Endothelial cell of umbilical vein (primary cell): ENCODE data around the gene C19orf67. TPM values are rescaled to one million over a fixed set of nuclear protein-coding genes. Genes with fewer than 3 reads are reported as not detected.

Experiments used
- BruUV-seq: library from RNA; stranded (reverse); fragments of 400-500 nt; replicated peaks from 2 replicates; lab custom pipeline; 2021; lab: Mats Ljungman, UMichigan
- CTCF ChIA-PET: fragments of 300-600, 350-600 bp; sonication (Branson Sonifier 250); formaldehyde crosslinking; loops from one replicate; lab custom pipeline; 2021; ENCODE audit warnings: antibody characterized with exemption, inconsistent platforms; lab: Charles Lee
- POLR2A ChIA-PET: fragments of 300-600, 350-600 bp; sonication (Branson Sonifier 250); formaldehyde crosslinking; loops from one replicate; lab custom pipeline; 2021; ENCODE audit warnings: antibody characterized with exemption, inconsistent platforms; lab: Charles Lee
- DNase-seq: peaks from one replicate; pipeline ENCODE4 v3.0.0-alpha.2; 2011; ENCODE audit warnings: low read depth, low spot score
- FAIRE-seq: peaks from 2 replicates; lab custom pipeline; 2011; peaks lifted over from hg19 to GRCh38; lab: Jason Lieb, UNC
- H2AFZ ChIP-seq: 2 replicates; pipeline ENCODE4 v1.6.0; 2012; ENCODE audit warnings: low read depth, low read length, control low read depth, inconsistent platforms
- H3K27ac ChIP-seq: 2 replicates; pipeline ENCODE4 v1.5.1; 2011; ENCODE audit warnings: low read depth, mild to moderate bottlenecking, control low read depth, low read length, moderate library complexity; ENCODE audit not compliant: insufficient read depth
- H3K27me3 ChIP-seq, 2 experiments: 2 replicates each; pipeline versions ENCODE4 v1.6.0 to v1.6.1; 2011; ENCODE audit warnings: low read length in 2 of 2, mixed read lengths in 1 of 2; ENCODE audit not compliant: control insufficient read depth in 2 of 2, insufficient read depth in 2 of 2
- H3K36me3 ChIP-seq, 2 experiments: 2 replicates in 1 of 2; 3 replicates in 1 of 2; pipeline ENCODE4 v1.5.1; 2011; ENCODE audit warnings: low read length in 2 of 2, mild to moderate bottlenecking in 1 of 2, moderate library complexity in 1 of 2; ENCODE audit not compliant: control insufficient read depth in 2 of 2, insufficient read depth in 2 of 2; ENCODE audit errors: extremely low read depth in 1 of 2
- H3K4me1 ChIP-seq: 3 replicates; pipeline ENCODE4 v1.5.1; 2011; ENCODE audit warnings: mild to moderate bottlenecking, low read length; ENCODE audit not compliant: control insufficient read depth, insufficient read depth; ENCODE audit errors: extremely low read depth
- H3K4me2 ChIP-seq: 2 replicates; pipeline ENCODE4 v1.6.1; 2011; ENCODE audit warnings: low read length, control low read depth, mixed read lengths; ENCODE audit not compliant: insufficient read depth
- H3K4me3 ChIP-seq, 3 experiments: fragments of 200-600 bp in 1 of 3; sonication (generic), shearing (Covaris generic) in 1 of 3; replicated peaks in 1 of 3; 2 replicates each; pipeline ENCODE4 v1.5.1; 2011 to 2016; ENCODE audit warnings: control low read depth in 3 of 3, low read length in 3 of 3, mild to moderate bottlenecking in 2 of 3, inconsistent platforms in 1 of 3, low read depth in 1 of 3, moderate library complexity in 1 of 3; ENCODE audit not compliant: insufficient read depth in 1 of 3
- H3K79me2 ChIP-seq: 2 replicates; pipeline ENCODE4 v1.6.0; 2012; ENCODE audit warnings: low read length, inconsistent platforms; ENCODE audit not compliant: control insufficient read depth, insufficient read depth
- H3K9ac ChIP-seq: replicated peaks from 2 replicates; pipeline ENCODE3; 2011; ENCODE audit warnings: low read length, control low read depth; ENCODE audit not compliant: insufficient read depth; ENCODE audit errors: extremely low read depth
- H3K9me1 ChIP-seq: replicated peaks from 3 replicates; pipeline ENCODE4 v1.6.0; 2011; ENCODE audit warnings: mild to moderate bottlenecking, low read length; ENCODE audit not compliant: control insufficient read depth, insufficient read depth; ENCODE audit errors: extremely low read depth
- H3K9me3 ChIP-seq: replicated peaks from 2 replicates; pipeline ENCODE4 v1.5.1; 2012; ENCODE audit warnings: low read length, inconsistent platforms; ENCODE audit not compliant: control insufficient read depth, insufficient read depth
- H4K20me1 ChIP-seq: replicated peaks from 2 replicates; pipeline ENCODE3; 2011; ENCODE audit warnings: mild to moderate bottlenecking, low read length; ENCODE audit not compliant: control insufficient read depth, insufficient read depth; ENCODE audit errors: extremely low read depth
- CTCF ChIP-seq, 2 donors: IDR thresholded peaks; 1 replicate in 1 of 2; 2 replicates in 1 of 2; pipeline ENCODE4 v1.5.1; 2011; ENCODE audit warnings: low read length in 2 of 2, mild to moderate bottlenecking in 2 of 2, moderate library complexity in 2 of 2, control low read depth in 1 of 2, inconsistent platforms in 1 of 2, low read depth in 1 of 2; ENCODE audit not compliant: insufficient read depth in 1 of 2; ENCODE audit errors: extremely low read depth in 1 of 2
- EZH2 ChIP-seq: IDR thresholded peaks from 2 replicates; pipeline ENCODE4 v1.6.1; 2012; ENCODE audit warnings: borderline replicate concordance, low read depth, mild to moderate bottlenecking, moderate library complexity, low read length, inconsistent platforms; ENCODE audit not compliant: severe bottlenecking
- FOS ChIP-seq: IDR thresholded peaks from 2 replicates; pipeline ENCODE4 v1.6.1; 2011; ENCODE audit warnings: mild to moderate bottlenecking, low read length, moderate library complexity, borderline replicate concordance; ENCODE audit not compliant: insufficient read depth
- GATA2 ChIP-seq: IDR thresholded peaks from 2 replicates; pipeline ENCODE4 v1.7.0; 2011; ENCODE audit warnings: low read depth, mild to moderate bottlenecking, moderate library complexity, mixed read lengths, low read length; ENCODE audit not compliant: insufficient read length, insufficient read depth
- JUN ChIP-seq: IDR thresholded peaks from 2 replicates; pipeline ENCODE4 v1.6.1; 2011; ENCODE audit warnings: borderline replicate concordance, low read depth; ENCODE audit not compliant: insufficient read length, insufficient read depth
- MAX ChIP-seq: IDR thresholded peaks from 2 replicates; pipeline ENCODE4 v1.6.1; 2011; ENCODE audit not compliant: insufficient read depth, insufficient read length
- MYC ChIP-seq: IDR thresholded peaks from one replicate; pipeline ENCODE4 v1.6.1; 2011; ENCODE audit warnings: mild to moderate bottlenecking, low read depth, low read length
- POLR2A ChIP-seq: IDR thresholded peaks from 2 replicates; pipeline ENCODE4 v1.6.1; 2012; ENCODE audit warnings: low read depth, mild to moderate bottlenecking, control low read depth, low read length
- POLR2AphosphoS5 ChIP-seq: IDR thresholded peaks from 2 replicates; pipeline ENCODE4 v1.6.1; 2012; ENCODE audit warnings: low read depth, mild to moderate bottlenecking, control low read depth, low read length, moderate library complexity; ENCODE audit not compliant: insufficient read depth
- dilution Hi-C: fragments of 300-500 bp; cut with MboI; formaldehyde crosslinking; loops from one replicate; pipeline ENCODE4 v1.15.0; 2019; ENCODE audit warnings: low sequenced_read_pairs; ENCODE audit not compliant: extremely low pct_ligation_motif_present
- intact Hi-C: fragments of 100-400 bp; cut with micrococcal nuclease; formaldehyde crosslinking; loops from one replicate; pipeline ENCODE4 v1.10.0; 2022
- polyA plus RNA-seq, 4 experiments: library from polyadenylated mRNA; depleted of rRNA in 3 of 4; stranded (reverse) in 3 of 4; unstranded in 1 of 4; fragments of >200 nt; gene quantifications; 2 replicates each; pipeline versions ENCODE4 v1.2.1 to v1.2.3, GENCODE V29; 2011 to 2012; ENCODE audit warnings: missing spikeins in 1 of 4
- total RNA-seq: library from RNA; stranded (reverse); gene quantifications from 2 replicates; pipeline ENCODE4 v1.2.3, GENCODE V29; 2021

Gene C19orf67
- total and polyA plus RNA-seq, 2 donors (not counting 3 experiments of a cell fraction or from before 2014, with no cell fraction given): 0.55 TPM; not detected in 1

- intact Hi-C loops: no loop called here
- dilution Hi-C loops: no loop called here
Observed at GRCh38 chr19:14066134-14066533, 19.4 kb downstream of the C19orf67 start.

More at GRCh38 chr19:14066134-14066533, 19.4 kb downstream of the C19orf67 start:
- CTCF ChIA-PET: interaction anchor here (1.1 kb wide), 1 partner anchor 13 kb away, joined by 7 read pairs; no protein-coding TSS in a partner anchor
- Histone ChIP-seq H3K27me3 (no peaks in the 10 kb centered on the region), H3K36me3 (no peaks in the 10 kb centered on the region), H3K4me3 (no peak overlapping the region), H3K4me1 (no peaks in the 10 kb centered on the region), H3K4me2 (no peak overlapping the region), H3K9ac (no peak overlapping the region), H2AFZ (no peak overlapping the region), H3K27ac (no peak overlapping the region), H3K79me2 (no peaks in the 10 kb centered on the region), H4K20me1 (no peaks in the 10 kb centered on the region), H3K9me1 (no peaks in the 10 kb centered on the region), H3K9me3 (no peaks in the 10 kb centered on the region)
- TF ChIP-seq MAX (no peak), CTCF (IDR thresholded peaks at IDR 0.05; ENCODE audit: extremely low read depth in 1 of 2, insufficient read depth in 1 of 2, low read depth in 1 of 2, low read length in 2 of 2) (no peak), GATA2 (no peak), POLR2A (no peak), FOS (no peak), MYC (no peak), EZH2 (no peak), POLR2AphosphoS5 (no peak), JUN (no peak)
- POLR2A ChIA-PET: no interaction called here
- FAIRE-seq (no peak), DNase-seq (no peak)
- no TSS peak for BruUV-seq
